IPS-11a (cell line): ENCODE results near the gene SDHAF4.
A peak's percentile ranks its signal among the peaks of the same experiment; 100 is the strongest.
"Not testable (repeated sequence)": the region's sequence is repeated elsewhere in the genome, so short reads cannot be mapped to it uniquely, and the experiment has no call there.

Experiments
- H3K4me3 ChIP-seq: one replicate; pipeline ENCODE4 v1.5.1; 2013; ENCODE audit warnings: low read depth, low read length, control low read depth

Gene SDHAF4

DNA sequence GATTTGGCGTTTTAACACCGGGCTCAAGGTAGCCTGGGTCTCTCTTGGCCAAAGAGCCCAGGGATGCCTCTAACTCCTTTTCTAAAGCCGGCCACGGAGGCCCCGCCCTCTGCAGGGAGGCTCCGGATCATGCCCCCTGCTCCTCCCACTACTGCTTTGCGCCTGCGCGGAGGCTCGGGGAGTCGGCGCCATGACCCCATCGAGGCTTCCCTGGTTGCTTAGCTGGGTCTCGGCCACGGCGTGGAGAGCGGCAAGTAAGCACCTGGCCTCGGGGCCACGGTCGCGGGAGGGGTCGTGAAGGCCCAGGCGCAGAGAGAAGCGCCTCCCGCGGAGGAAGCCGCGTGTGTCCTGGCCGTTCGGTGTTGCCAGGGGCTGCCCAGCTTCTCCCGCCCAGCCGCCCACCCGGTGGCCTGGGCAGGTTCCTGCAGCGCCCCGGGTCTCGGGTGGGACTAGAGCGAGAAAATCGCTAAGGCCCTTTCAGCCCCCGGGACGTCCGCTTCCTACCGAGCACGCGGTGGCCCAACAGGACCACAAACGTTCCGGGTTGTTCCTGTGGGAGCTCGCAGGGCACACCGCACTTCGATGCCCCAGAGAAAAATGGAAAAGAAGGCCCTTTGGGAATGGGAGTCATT lies at the start of gene SDHAF4:
TSS of gene SDHAF4 (plus strand) at position 180 of the 632 bp plus-strand sequence. CDS start at position 191, 11 bp downstream.
- peak within 1 kb of the TSS; percentile 85 for H3K4me3 ChIP-seq

DNA sequence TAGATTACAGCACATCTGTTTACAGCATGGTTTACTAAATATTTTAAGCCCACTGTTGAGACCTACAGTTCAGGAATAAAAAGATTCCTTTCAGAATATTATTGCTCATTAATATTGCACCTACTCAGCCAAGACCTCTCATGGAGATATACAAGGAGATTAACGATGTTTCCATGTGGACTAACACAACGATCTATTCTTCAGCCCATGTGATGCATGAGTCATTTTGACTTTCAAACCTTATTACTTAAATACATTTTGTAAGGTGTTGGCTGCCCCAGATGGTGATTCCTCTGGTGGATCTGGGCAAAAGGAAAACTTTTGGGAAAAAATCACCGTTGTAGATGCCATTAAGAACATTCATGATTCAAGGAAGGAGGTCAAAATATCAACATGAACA lies 48.0 kb upstream of the SDHAF4 start:
- H3K4me3 ChIP-seq = no peak overlapping the region

DNA sequence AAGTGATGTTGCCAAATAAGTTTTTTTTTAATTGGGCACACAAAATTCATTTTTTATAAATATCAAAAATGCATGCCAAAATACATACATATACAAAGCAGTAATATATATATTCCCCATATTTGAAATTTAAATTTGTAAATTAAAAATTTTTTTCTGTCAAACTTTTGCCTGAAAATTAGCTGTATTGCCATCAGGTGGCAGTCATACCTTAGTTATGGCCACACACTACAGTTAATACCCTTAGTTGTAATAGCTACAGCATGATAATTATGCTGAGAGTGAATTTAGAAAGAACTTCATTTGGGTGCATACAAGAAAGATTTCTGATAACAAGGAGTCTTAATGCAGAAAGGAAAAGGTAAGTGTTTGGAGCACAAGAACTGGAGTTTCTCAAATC lies 46.2 kb upstream of the SDHAF4 start:
- H3K4me3 ChIP-seq = no peak overlapping the region

DNA sequence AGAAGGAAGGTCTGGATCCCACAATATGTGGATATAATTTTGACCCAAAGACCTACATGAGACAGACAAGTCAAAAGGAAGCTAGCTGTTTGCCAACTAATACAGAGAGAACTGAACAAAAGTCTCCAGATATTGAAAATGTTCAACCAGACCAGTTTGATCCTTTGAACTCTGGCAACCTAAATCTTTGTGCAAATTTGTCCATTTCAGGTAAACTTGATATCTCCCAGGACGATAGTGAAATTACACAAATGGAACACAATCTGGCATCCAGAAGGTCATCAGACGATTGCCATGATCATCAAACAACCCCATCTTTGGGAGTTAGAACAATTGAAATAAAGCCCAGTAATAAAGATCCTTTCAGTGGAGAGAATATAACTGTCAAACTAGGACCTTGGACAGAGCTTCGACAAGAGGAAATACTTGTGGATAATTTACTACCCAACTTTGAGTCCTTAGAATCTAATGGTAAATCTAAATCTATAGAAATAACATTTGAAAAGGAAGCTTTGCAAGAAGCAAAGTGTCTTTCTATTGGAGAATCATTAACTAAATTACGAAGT lies 41.9 kb upstream of the SDHAF4 start:
- no peak overlapping the region for H3K4me3 ChIP-seq

DNA sequence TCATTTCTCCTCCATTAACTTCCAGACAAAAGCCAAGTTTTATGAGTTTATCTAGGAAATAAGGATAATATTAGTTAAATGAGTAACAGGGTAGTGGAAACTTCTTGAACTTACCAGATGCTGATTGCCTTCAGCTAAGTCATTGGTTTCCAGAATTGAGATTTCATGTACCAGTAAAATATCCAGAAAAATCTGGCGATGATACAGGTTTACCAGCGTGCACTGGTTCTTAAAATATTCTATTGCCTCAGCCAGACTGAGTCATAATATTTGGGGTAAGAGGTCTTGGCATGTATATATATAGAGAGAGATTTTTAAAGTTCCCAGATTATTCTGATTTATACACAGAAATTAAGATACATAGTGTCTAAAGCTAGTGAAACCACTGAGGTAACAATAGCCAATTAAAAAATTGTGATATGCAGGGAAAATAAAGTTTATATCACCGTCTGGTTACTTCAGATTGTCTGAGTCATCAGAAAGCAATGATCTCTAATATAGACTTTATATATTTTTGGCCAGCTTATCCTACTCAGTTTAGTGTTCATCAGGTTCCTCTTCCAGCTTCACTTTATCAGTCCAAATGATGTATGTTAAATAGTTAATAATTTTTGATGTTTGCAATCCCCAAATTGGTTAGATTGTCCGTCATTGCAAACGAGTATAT lies 39.5 kb upstream of the SDHAF4 start:
- no peak overlapping the region for H3K4me3 ChIP-seq

DNA sequence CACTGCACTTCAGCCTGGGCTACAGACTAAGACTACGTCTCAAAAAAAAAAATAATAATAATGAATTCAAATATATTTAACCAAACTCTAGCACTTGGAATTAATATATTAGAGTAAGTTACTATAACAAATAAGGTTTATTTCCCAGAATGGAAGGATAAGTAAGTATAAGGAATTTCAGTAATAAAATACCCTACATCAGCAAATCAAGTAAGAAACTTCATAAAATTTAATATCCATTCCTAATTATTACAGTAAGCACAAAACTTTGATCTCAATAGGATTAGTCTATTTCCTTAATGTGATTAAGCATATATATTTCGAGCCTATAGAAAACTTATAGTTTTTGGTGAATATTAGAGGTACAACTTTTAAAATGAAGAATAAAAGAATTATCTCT lies 36.7 kb upstream of the SDHAF4 start:
- no peak overlapping the region for H3K4me3 ChIP-seq

DNA sequence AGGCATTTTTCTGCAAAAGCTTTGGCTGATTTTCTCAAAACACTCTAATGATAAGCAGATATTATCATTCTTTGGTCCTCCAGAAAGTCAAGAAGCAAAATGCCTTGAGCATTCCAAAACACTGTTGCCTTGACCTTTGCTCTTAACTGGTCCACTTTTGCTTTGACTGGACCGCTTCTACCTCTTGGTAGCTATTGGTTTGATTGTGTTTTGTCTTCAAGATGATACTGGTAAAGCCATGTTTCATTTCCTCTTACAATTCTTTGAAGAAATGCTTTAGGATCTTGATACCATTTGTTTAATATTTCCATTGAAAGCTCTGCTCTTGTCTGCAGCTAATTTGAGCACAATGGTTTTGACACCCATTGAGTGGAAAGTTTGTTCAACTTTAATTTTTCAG lies 35.6 kb upstream of the SDHAF4 start:
- H3K4me3 ChIP-seq = no peak overlapping the region

DNA sequence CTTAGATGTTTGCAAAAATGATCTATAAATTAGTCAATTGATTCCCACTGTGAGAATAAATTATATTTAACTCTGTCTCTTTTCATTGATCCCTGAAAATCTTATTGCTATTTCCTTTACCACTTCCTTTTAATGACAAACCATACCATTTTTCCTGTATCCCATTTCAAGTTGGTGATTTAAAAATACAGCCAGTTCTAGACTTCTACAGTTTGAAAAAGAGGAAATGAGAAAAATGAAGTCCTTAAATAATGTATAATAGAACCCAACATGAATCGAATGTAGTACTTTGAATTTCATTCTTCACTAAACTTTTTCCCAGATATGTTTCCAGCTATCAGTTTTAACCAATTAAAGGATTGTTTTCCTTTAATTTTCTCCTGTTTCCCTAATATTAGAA lies 29.5 kb upstream of the SDHAF4 start:
- no peak overlapping the region for H3K4me3 ChIP-seq

DNA sequence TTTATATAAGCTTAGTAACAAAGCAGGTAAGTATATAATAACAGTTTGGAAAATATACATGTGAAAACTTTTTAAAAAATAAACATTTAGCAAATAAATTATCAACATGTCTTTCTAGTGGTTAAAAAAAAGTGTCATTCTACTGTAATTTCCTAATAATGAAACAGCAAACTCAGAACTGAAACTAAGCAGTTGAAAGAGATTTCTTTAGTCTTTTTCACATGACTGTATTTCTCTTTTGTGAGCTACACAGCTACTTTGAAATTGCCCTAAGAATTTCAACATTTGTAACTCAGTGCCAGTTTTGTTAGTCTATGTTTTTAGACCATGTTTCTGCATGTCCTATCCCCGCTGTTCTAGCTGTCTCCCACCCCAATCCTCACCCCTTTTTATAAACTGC lies 28.4 kb upstream of the SDHAF4 start:
- no peak overlapping the region for H3K4me3 ChIP-seq

DNA sequence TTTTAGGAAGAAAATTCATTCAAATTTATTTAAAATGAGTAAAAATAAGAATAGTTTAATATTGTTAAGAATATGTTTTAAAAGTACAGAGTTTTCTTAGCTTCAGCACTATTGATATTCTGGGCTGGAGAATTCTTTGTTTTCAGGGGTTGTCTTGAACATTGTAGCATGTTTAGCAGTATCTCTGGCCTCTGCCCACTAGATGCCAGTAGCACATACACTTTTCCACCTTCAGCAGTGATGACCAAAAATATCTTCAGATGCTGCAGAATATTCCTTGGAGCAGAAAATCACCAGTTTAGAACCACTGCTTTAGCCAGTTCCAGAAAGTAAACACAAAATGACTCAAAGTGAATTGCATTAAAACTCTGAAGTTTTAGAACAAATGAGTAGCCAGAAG lies 19.4 kb upstream of the SDHAF4 start:
- H3K4me3 ChIP-seq = no peak overlapping the region

DNA sequence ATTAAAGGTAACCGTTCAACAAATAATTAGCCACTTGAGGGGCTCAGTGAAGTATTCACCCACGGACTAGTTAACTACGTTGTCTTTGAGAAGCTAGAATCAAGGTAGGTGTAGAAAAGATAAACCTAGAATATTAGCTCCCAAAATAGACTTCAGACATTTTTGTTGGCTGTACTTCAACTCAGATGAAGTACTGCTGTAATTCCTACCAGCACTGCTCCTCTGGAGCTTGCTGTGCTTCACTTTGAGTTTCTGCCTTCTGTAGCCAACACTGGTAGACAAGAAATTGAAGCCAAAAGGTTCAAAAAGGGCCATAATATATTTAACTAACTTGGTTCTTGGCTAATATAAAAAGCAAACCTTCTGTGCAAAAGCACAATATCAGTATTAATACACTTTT lies 18.8 kb upstream of the SDHAF4 start:
- H3K4me3 ChIP-seq = no peak overlapping the region

DNA sequence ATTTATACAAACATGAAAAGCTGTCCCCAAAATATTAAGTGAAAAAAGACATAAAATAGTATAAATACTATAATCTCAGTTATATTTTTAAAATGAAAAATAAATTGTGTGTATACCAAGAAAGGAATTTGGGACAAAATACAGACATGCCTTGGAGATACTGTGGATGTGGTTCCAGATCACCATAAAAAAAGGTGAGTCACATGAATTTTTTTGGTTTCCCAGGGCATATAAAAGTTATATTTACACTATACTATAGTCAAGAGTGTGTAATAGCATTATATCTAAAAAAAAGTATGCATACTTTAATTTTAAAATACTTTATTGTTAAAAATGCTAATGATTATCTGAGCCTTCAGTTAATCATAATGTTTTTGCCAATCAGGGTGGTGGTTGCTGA lies 17.4 kb upstream of the SDHAF4 start:
- H3K4me3 ChIP-seq = no peak overlapping the region

DNA sequence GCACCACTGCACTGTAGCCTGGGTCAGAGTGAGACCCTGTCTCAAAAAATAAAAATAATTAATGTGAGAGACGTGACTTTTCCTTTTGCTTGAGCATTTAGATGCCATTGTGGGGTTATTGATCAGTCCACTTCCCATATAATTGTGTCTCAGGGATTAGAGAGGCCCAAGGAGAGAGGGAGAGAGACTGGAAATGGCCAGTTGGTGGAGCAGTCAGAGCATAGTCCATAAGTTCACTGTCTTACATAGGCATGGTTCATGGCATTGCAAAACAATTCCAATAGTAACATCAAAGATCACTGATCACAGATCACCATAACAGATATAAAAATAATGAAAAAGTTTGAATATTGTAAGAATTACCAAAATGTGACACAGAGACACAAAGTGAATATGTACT lies 15.2 kb upstream of the SDHAF4 start:
- H3K4me3 ChIP-seq = no peak overlapping the region

DNA sequence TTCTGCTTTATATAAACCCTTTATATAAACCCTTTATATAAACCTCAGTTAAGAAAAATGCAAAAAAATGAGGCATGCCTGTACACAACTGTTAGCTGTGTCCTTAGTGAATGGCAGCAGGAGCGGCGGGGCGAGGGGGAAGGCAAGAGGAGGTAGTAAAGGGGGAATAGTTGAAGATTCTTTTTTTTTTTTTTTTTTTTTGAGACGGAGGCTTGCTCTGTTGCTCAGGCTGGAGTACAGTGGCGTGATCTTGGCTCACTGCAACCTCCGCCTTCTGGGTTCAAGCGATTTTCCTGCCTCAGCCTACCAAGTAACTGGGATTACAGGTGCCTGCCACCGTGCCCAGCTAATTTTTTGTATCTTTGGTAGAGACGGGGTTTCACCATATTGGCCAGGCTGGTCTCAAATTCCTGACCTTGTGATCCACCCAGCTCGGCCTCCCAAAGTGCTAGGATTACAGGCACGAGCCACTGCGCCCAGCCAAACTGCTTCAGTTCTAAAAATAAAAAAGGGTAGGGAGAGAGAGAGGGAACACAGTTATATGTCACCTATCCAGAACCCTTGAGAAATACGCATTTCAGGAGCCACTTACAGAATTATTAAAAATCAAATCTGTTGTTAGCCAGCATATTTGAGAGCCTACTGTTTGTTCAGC lies 14.3 kb upstream of the SDHAF4 start:
- not testable (repeated sequence) for H3K4me3 ChIP-seq

DNA sequence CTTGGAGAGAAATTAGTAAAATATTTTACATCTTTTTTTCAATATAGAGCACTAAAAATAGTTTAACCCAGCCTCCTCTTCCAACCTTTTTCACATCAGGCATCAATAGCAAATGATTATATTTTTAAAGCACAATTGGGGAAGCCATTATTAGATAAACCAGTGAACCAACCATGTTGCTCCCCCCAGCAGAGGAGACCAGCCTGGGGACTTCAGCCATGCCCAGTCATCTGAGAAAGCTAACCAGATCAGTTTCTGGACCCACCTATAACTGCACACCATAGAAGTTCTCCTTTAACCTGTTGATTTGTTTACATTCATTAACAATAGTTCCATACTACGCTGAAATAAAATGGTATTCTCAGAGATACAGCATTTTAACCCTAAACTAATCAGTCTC lies 13.8 kb upstream of the SDHAF4 start:
- H3K4me3 ChIP-seq = no peak overlapping the region

DNA sequence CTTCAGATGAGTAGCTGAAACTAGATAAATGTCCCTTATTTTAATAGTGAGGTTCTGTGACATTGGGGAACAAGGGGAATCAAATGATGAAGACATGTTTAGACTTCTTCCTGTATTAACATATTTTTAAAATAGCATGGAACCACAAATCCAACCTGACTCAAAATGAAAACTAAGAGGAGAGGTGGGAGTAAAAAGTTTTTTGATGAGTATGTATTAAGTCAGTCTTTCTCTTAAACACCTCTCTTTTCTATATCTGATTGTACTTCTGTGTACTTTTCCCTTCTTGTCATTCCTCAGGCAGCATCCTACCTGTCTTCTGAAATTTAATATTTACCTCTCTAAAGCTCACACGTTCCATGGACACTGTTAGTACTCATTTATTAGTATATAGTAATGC lies 8.7 kb upstream of the SDHAF4 start:
- H3K4me3 ChIP-seq = no peak overlapping the region

DNA sequence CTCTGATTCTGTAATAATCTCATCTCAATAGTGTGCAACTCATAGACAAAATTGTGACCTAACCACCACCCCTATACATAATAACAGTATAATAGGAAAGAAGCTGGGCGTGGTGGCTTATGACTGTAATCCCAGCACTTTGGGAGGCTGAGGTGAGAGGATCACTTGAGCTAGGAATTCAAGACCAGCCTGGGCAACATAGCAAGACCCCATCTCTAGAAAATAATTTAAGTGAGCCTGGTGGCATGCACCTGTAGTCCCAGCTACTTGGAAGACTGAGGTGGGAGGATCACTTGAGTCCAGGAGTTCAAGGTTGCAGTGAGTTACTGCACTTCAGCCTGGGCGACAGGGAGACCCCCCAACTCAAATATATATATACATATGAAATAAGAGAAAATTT lies 4.3 kb upstream of the SDHAF4 start:
- not testable (repeated sequence) for H3K4me3 ChIP-seq

DNA sequence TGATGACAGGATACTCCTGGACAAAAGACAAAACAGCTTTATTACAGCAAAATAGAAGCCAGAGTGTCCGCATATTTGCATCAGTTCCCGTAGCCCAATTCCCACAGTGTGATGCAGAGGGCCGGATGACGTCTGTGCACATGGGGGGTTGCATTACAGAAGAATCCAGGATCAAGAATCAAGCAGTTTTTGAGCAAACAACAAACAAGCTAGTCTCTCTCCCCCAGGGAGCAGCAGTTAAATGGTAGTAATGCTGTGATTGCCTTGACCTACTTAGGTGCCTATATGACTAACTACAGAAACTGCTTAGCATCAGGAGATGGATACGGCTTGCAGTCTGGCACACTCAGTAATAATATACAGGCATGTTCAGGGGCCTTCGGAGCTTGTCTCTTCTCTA lies 3.2 kb upstream of the SDHAF4 start:
- H3K4me3 ChIP-seq = no peak overlapping the region

DNA sequence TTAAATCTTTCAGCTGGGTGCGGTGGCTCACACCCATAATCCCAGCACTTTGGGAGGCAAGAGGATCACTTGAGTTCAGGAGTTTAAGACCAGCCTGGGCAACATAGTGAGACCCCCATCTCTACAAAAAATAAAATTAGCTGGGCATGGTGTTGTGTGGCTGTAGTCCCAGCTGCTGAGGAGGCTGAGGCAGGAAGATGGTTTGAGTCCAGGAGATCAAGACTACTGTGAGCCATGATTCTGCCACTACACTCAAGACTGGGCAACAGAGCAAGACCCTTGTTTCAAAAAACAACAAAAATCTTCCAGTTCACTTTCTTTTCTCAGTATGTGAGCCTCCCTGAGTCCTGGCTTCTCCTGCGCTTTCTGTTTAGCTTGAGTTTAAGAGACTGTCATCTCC lies 7.9 kb downstream of the SDHAF4 start:
- H3K4me3 ChIP-seq = no peak overlapping the region

DNA sequence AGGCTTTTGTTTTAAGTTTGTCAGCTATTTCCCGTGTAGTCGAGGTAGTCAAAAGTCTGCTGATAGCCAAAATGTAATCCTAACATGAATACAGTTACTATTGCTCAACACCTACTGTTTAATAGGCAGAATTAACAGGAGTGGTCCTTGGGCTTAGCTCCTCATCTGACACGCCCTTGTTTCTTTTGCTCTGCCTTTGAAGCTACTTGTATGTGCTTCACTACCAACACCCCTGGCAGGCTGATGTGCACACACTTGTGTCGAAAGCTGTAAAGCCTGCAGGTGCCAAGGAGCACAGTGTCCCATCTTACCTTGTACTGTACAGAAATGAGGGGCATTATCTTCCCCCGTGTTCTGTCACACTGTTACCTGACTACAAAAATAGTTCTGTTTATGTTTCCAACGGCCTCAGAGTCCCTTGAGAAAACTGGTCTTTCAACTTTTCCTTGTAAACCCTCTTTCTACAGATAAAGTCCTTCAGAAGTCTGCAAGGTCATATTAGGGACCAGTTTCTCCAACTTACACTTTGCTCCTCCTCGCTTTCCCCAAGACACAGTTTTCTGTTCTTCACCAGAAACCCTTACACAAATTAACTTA lies 9.3 kb downstream of the SDHAF4 start:
- H3K4me3 ChIP-seq = no peak overlapping the region

DNA sequence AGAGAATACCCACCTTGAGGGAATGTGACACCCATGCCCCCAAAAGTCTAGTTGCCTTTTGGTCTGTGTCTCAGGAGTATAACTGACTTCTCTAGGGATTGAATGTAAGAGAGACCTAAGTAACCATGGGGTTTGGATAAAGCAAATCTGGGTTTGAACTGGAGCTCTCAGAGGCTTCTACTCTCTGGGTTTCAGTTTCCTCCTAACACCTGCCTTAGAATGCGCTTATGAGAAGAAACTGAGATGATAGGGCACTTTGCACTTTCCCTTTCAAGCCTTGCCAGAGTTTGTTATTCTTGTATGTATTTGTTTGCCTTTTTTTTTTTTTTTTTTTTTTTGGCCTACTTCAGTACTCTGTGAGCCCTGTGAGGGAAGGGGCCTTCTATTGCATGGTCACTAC lies 19.4 kb downstream of the SDHAF4 start:
- H3K4me3 ChIP-seq = no peak overlapping the region

DNA sequence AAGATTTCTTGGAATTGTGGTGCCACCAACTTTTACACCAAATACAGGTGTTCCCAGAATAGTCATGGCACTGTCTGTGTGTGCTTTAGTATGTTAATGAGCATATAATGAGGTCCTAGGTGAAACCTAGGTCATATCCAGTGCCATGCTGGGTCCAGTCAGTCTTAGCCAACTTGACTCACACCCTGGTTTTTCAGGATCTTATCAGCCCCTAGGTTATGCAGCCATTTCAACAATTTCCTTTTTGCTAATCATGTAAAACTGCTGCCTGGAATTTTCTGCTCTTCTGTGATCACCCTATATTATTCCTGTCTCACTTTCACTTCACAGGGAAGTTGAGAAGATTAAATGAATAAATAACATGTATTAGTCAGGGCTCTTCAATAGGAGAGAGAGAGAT lies 23.7 kb downstream of the SDHAF4 start:
- H3K4me3 ChIP-seq = no peak overlapping the region
